ENCODE data around the gene ASXL2.
A peak's percentile ranks its signal among the peaks of the same experiment; 100 is the strongest.

Gene ASXL2

GRCh38 chr2:25824718-25825117 lies 53.6 kb downstream of the ASXL2 start:
- no peak overlapping the region for H3K4me3 Mint-ChIP-seq
- no peak overlapping the region for H3K27ac Mint-ChIP-seq
- H3K36me3 Mint-ChIP-seq (ENCODE audit: low read depth) = peaks cover 11% of the 10 kb centered on the region
- peaks cover 5% of the 10 kb centered on the region for H3K4me1 Mint-ChIP-seq
- H3K9me3 Mint-ChIP-seq = peaks cover 3% of the 10 kb centered on the region
- H3K27me3 Mint-ChIP-seq (ENCODE audit: low read depth) = no peaks in the 10 kb centered on the region
- TF ChIP-seq CTCF (IDR thresholded peaks at IDR 0.05; ENCODE audit: unreplicated experiment in 3 of 3) = no peak

- Mint-ChIP-seq H3K9me3 (peaks cover 3% of the 10 kb centered on the region), H3K4me1 (peaks cover 5% of the 10 kb centered on the region), H3K27me3 (ENCODE audit: low read depth) (no peaks in the 10 kb centered on the region), H3K36me3 (ENCODE audit: low read depth) (peaks cover 9% of the 10 kb centered on the region), H3K4me3 (no peak overlapping the region), H3K27ac (no peak overlapping the region)
- TF ChIP-seq CTCF (IDR thresholded peaks at IDR 0.05; ENCODE audit: unreplicated experiment in 3 of 3) = no peak
Observed at GRCh38 chr2:25824216-25824615, 54.1 kb downstream of the ASXL2 start.

GRCh38 chr2:25822190-25823117 lies 55.8 kb downstream of the ASXL2 start:
- Mint-ChIP-seq H3K9me3 (no peaks in the 10 kb centered on the region), H3K4me3 (no peak overlapping the region), H3K36me3 (ENCODE audit: low read depth) (peaks cover 5% of the 10 kb centered on the region), H3K27ac (no peak overlapping the region), H3K27me3 (ENCODE audit: low read depth) (no peaks in the 10 kb centered on the region), H3K4me1 (peaks cover 5% of the 10 kb centered on the region)
- no peak for TF ChIP-seq CTCF (IDR thresholded peaks at IDR 0.05; ENCODE audit: unreplicated experiment in 3 of 3)

GRCh38 chr2:25821225-25822056 lies 56.8 kb downstream of the ASXL2 start:
- H3K4me1 Mint-ChIP-seq = peaks cover 5% of the 10 kb centered on the region
- H3K27me3 Mint-ChIP-seq (ENCODE audit: low read depth) = no peaks in the 10 kb centered on the region
- TF ChIP-seq CTCF (IDR thresholded peaks at IDR 0.05; ENCODE audit: unreplicated experiment in 3 of 3) = no peak
- H3K27ac Mint-ChIP-seq = peak overlapping the region in 1 of 3 experiments; percentile 16
- peaks cover 5% of the 10 kb centered on the region for H3K36me3 Mint-ChIP-seq (ENCODE audit: low read depth)
- no peak overlapping the region for H3K4me3 Mint-ChIP-seq
- no peaks in the 10 kb centered on the region for H3K9me3 Mint-ChIP-seq

- TF ChIP-seq CTCF (IDR thresholded peaks at IDR 0.05; ENCODE audit: unreplicated experiment in 3 of 3) = no peak
- H3K4me1 Mint-ChIP-seq = peaks cover 5% of the 10 kb centered on the region
- peaks cover 5% of the 10 kb centered on the region for H3K36me3 Mint-ChIP-seq (ENCODE audit: low read depth)
- no peaks in the 10 kb centered on the region for H3K27me3 Mint-ChIP-seq (ENCODE audit: low read depth)
- H3K27ac Mint-ChIP-seq = no peak overlapping the region
- H3K9me3 Mint-ChIP-seq = no peaks in the 10 kb centered on the region
- no peak overlapping the region for H3K4me3 Mint-ChIP-seq
Observed at GRCh38 chr2:25819597-25820039, 58.7 kb downstream of the ASXL2 start.
